OCI-LY1 (cell line): ENCODE results near the gene STK32C.

Source experiments
- H2AFZ ChIP-seq: fragments of 200-600 bp; sonication (generic), shearing (Covaris generic); 2 replicates; pipeline ENCODE4 v1.6.0; 2014; ENCODE audit warnings: antibody characterized with exemption, mild to moderate bottlenecking, low read length
- H3F3A ChIP-seq: fragments of 200-600 bp; sonication (generic), shearing (Covaris generic); 2 replicates; pipeline ENCODE4 v1.6.0; 2014; ENCODE audit warnings: mild to moderate bottlenecking, antibody characterized with exemption, low read length, moderate library complexity; ENCODE audit not compliant: insufficient read depth
- H3K27ac ChIP-seq: fragments of 200-600 bp; sonication (generic); 2 replicates; pipeline ENCODE4 v1.5.1; 2014; ENCODE audit warnings: low read length, mixed run types, mild to moderate bottlenecking, low read depth; ENCODE audit not compliant: poor library complexity, severe bottlenecking
- H3K27me3 ChIP-seq: fragments of 200-600 bp; sonication (generic); 2 replicates; pipeline ENCODE4 v1.6.0; 2014; ENCODE audit warnings: antibody characterized with exemption, mild to moderate bottlenecking, low read length, moderate library complexity; ENCODE audit not compliant: insufficient read depth
- H3K36me3 ChIP-seq: fragments of 200-600 bp; sonication (generic); 2 replicates; pipeline ENCODE4 v1.6.1; 2014; ENCODE audit warnings: mild to moderate bottlenecking, antibody characterized with exemption, low read length, moderate library complexity, mixed read lengths; ENCODE audit not compliant: insufficient read depth
- H3K4me1 ChIP-seq: fragments of 200-600 bp; sonication (generic); 2 replicates; pipeline ENCODE4 v1.5.1; 2014; ENCODE audit warnings: mild to moderate bottlenecking, low read length, moderate library complexity; ENCODE audit not compliant: insufficient read depth, severe bottlenecking
- H3K4me2 ChIP-seq: fragments of 200-600 bp; sonication (generic), shearing (Covaris generic); 2 replicates; pipeline ENCODE4 v1.6.1; 2014; ENCODE audit warnings: low read length
- H3K4me3 ChIP-seq: fragments of 200-600 bp; sonication (generic); 2 replicates; pipeline ENCODE4 v1.5.1; 2014; ENCODE audit warnings: low read length, low read depth, mild to moderate bottlenecking, mixed read lengths; ENCODE audit not compliant: poor library complexity, severe bottlenecking
- H3K79me2 ChIP-seq: fragments of 200-600 bp; shearing (Covaris generic); 2 replicates; pipeline ENCODE4 v1.6.1; 2016; ENCODE audit warnings: mixed run types, low read length, mixed read lengths; ENCODE audit not compliant: insufficient read depth
- H3K9ac ChIP-seq: fragments of 200-600 bp; sonication (generic), shearing (Covaris generic); 2 replicates; pipeline ENCODE4 v1.6.1; 2014; ENCODE audit warnings: mild to moderate bottlenecking, low read length, mixed read lengths
- H3K9me2 ChIP-seq: fragments of 200-600 bp; sonication (generic), shearing (Covaris generic); 2 replicates; pipeline ENCODE4 v1.6.1; 2014; ENCODE audit warnings: low read depth, mild to moderate bottlenecking, low read length, mixed read lengths
- H3K9me3 ChIP-seq: fragments of 200-600 bp; shearing (Covaris generic); 2 replicates; pipeline ENCODE4 v1.6.1; 2014; ENCODE audit warnings: low read length, mixed read lengths
- H4K20me1 ChIP-seq: fragments of 200-600 bp; sonication (generic), shearing (Covaris generic); 2 replicates; pipeline ENCODE4 v1.6.0; 2016; ENCODE audit warnings: mild to moderate bottlenecking, low read length; ENCODE audit not compliant: insufficient read depth
- CTCF ChIP-seq: fragments of 200-600 bp; sonication (generic), shearing (Covaris generic); IDR thresholded peaks from 2 replicates; pipeline ENCODE4 v1.5.1; 2017; ENCODE audit warnings: mild to moderate bottlenecking, antibody characterized with exemption, low read length, moderate library complexity, mixed read lengths
- EZH2 ChIP-seq: fragments of 200-600 bp; sonication (generic), shearing (Covaris generic); IDR thresholded peaks from 2 replicates; pipeline ENCODE4 v1.8.0; 2017; ENCODE audit warnings: borderline replicate concordance, mixed run types, mild to moderate bottlenecking, antibody characterized with exemption, low read length, moderate library complexity, mixed read lengths

STK32C gene

GRCh38 chr10:132200344-132201110, 107.2 kb downstream of the STK32C start:
- H3K79me2 ChIP-seq: no peaks in the 10 kb centered on the region
- no peaks in the 10 kb centered on the region for H3K9me2 ChIP-seq
- no peak overlapping the region for H3K27ac ChIP-seq
- no peaks in the 10 kb centered on the region for H3K4me1 ChIP-seq
- no peak overlapping the region for H2AFZ ChIP-seq
- no peak overlapping the region for H3K4me2 ChIP-seq
- no peak overlapping the region for H3K9ac ChIP-seq
- no peak overlapping the region for H3K4me3 ChIP-seq
- H3F3A ChIP-seq: no peaks in the 10 kb centered on the region
- H3K9me3 ChIP-seq: no peaks in the 10 kb centered on the region
- H4K20me1 ChIP-seq: no peaks in the 10 kb centered on the region
- TF ChIP-seq EZH2 (no peak), CTCF (no peak)
- H3K36me3 ChIP-seq: no peaks in the 10 kb centered on the region
- H3K27me3 ChIP-seq: 0 out of 2 replicates have a peak, but pooled peaks cover 7% of the 10 kb centered on the region

GRCh38 chr10:132199854-132200311, 107.9 kb downstream of the STK32C start:
- no peak overlapping the region for H3K27ac ChIP-seq
- H3K4me2 ChIP-seq: no peak overlapping the region
- no peak overlapping the region for H3K9ac ChIP-seq
- H3K79me2 ChIP-seq: no peaks in the 10 kb centered on the region
- H3K4me3 ChIP-seq: no peak overlapping the region
- H3K4me1 ChIP-seq: no peaks in the 10 kb centered on the region
- H3K9me2 ChIP-seq: no peaks in the 10 kb centered on the region
- H3F3A ChIP-seq: no peaks in the 10 kb centered on the region
- no peak overlapping the region for H2AFZ ChIP-seq
- no peaks in the 10 kb centered on the region for H3K36me3 ChIP-seq
- 0 out of 2 replicates have a peak, but pooled peaks cover 7% of the 10 kb centered on the region for H3K27me3 ChIP-seq
- no peaks in the 10 kb centered on the region for H4K20me1 ChIP-seq
- TF ChIP-seq CTCF (no peak), EZH2 (no peak)
- H3K9me3 ChIP-seq: no peaks in the 10 kb centered on the region

- H3K36me3 ChIP-seq: no peaks in the 10 kb centered on the region
- H3K4me2 ChIP-seq: no peak overlapping the region
- no peaks in the 10 kb centered on the region for H3K4me1 ChIP-seq
- H3K9ac ChIP-seq: no peak overlapping the region
- H3K4me3 ChIP-seq: no peak overlapping the region
- no peaks in the 10 kb centered on the region for H3K9me2 ChIP-seq
- no peaks in the 10 kb centered on the region for H4K20me1 ChIP-seq
- no peaks in the 10 kb centered on the region for H3F3A ChIP-seq
- 0 out of 2 replicates have a peak, but pooled peaks cover 7% of the 10 kb centered on the region for H3K27me3 ChIP-seq
- no peaks in the 10 kb centered on the region for H3K79me2 ChIP-seq
- TF ChIP-seq CTCF (no peak), EZH2 (no peak)
- H2AFZ ChIP-seq: no peak overlapping the region
- no peak overlapping the region for H3K27ac ChIP-seq
- H3K9me3 ChIP-seq: no peaks in the 10 kb centered on the region
These were observed 108.4 kb downstream of the STK32C start for GRCh38 chr10:132199268-132199853.
